HL-60 (cell line): ENCODE results near the gene IL31RA.

Experiments
- GABPA ChIP-seq: IDR thresholded peaks from 2 replicates; pipeline ENCODE4 v1.6.1; 2012; ENCODE audit warnings: low read depth
- POLR2AphosphoS5 ChIP-seq: IDR thresholded peaks from 2 replicates; pipeline ENCODE4 v1.6.1; 2012; ENCODE audit warnings: low read depth
- REST ChIP-seq: IDR thresholded peaks from 2 replicates; pipeline ENCODE4 v1.6.1; 2012; ENCODE audit warnings: low read depth; ENCODE audit not compliant: insufficient replicate concordance
- SPI1 ChIP-seq: IDR thresholded peaks from 2 replicates; pipeline ENCODE4 v1.6.1; 2012; ENCODE audit warnings: low read depth, mild to moderate bottlenecking, borderline replicate concordance
- TF ChIP-seq, protein P1 (sequence below): IDR thresholded peaks from one replicate; pipeline ENCODE4 v1.5.1; 2011; ENCODE audit warnings: low read length, control low read depth, inconsistent platforms; ENCODE audit not compliant: insufficient read depth

GRCh38 chr5:55820488-55820887 is 30.7 kb upstream of the IL31RA start:
- TF ChIP-seq, protein P1, sequence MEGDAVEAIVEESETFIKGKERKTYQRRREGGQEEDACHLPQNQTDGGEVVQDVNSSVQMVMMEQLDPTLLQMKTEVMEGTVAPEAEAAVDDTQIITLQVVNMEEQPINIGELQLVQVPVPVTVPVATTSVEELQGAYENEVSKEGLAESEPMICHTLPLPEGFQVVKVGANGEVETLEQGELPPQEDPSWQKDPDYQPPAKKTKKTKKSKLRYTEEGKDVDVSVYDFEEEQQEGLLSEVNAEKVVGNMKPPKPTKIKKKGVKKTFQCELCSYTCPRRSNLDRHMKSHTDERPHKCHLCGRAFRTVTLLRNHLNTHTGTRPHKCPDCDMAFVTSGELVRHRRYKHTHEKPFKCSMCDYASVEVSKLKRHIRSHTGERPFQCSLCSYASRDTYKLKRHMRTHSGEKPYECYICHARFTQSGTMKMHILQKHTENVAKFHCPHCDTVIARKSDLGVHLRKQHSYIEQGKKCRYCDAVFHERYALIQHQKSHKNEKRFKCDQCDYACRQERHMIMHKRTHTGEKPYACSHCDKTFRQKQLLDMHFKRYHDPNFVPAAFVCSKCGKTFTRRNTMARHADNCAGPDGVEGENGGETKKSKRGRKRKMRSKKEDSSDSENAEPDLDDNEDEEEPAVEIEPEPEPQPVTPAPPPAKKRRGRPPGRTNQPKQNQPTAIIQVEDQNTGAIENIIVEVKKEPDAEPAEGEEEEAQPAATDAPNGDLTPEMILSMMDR, result no peak
- no peak for TF ChIP-seq POLR2AphosphoS5
- TF ChIP-seq GABPA, result no peak
- TF ChIP-seq REST, result no peak
- no peak for TF ChIP-seq SPI1
